IPS-11a (cell line): ENCODE measurements around the gene FAM118A.
"Not testable (repeated sequence)": the region's sequence is repeated elsewhere in the genome, so short reads cannot be mapped to it uniquely, and the experiment has no call there.

ENCODE experiments used
- H3K4me3 ChIP-seq: one replicate; pipeline ENCODE4 v1.5.1; 2013; ENCODE audit warnings: low read depth, low read length, control low read depth

Gene FAM118A

GRCh38 chr22:45366713-45367112 lies 57.0 kb downstream of the FAM118A start:
- no peak overlapping the region for H3K4me3 ChIP-seq

- not testable (repeated sequence) for H3K4me3 ChIP-seq
Measured at GRCh38 chr22:45373592-45373991, 63.9 kb downstream of the FAM118A start.

- H3K4me3 ChIP-seq: no peak overlapping the region
Measured at GRCh38 chr22:45376009-45376408, 66.3 kb downstream of the FAM118A start.

- H3K4me3 ChIP-seq: no peak overlapping the region
Measured at GRCh38 chr22:45376703-45377102, 67.0 kb downstream of the FAM118A start.

GRCh38 chr22:45381348-45381747 lies 71.6 kb downstream of the FAM118A start:
- H3K4me3 ChIP-seq: no peak overlapping the region

- no peak overlapping the region for H3K4me3 ChIP-seq
Measured at GRCh38 chr22:45389546-45389945, 79.8 kb downstream of the FAM118A start.
